Measurements from ENCODE around the gene CCDC106.

GRCh38 chr19:55621205-55621672 is 26.8 kb upstream of the CCDC106 start:
- TF ChIP-seq CTCF (conservative IDR thresholded peaks at IDR 0.05) (no peak), ZFX (IDR thresholded peaks at IDR 0.05) (no peak)

Measured in C4-2B (cell line).